ENCODE results near the gene AQP12B.

Gene AQP12B

DNA sequence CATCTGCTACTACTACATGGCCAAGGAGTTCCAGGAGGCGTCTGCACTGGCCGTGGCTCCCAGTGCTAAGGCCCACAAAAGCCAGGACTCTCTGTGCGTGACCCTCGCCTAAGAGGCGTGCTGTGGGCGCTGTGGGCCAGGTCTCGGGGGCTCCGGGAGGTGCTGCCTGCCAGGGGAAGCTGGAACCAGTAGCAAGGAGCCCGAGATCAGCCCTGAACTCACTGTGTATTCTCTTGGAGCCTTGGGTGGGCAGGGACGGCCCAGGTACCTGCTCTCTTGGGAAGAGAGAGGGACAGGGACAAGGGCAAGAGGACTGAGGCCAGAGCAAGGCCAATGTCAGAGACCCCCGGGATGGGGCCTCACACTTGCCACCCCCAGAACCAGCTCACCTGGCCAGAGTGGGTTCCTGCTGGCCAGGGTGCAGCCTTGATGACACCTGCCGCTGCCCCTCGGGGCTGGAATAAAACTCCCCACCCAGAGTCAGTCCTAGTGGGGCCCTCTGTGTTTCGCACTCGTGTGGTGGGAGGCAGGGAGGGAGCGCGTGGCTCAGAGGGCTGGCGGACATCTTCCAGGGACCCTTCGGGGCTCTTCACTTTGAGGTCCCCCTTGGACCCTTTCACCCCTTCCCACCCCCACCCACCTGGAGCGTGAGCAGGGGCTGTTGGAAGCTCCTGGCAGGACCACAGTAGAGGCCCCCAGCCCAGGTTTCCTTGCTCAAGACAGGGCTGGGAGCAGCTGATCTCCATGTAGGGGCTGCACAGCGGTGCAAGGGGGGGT is 51.7 kb downstream of the AQP12B start:
- no peak for DNase-seq

DNA sequence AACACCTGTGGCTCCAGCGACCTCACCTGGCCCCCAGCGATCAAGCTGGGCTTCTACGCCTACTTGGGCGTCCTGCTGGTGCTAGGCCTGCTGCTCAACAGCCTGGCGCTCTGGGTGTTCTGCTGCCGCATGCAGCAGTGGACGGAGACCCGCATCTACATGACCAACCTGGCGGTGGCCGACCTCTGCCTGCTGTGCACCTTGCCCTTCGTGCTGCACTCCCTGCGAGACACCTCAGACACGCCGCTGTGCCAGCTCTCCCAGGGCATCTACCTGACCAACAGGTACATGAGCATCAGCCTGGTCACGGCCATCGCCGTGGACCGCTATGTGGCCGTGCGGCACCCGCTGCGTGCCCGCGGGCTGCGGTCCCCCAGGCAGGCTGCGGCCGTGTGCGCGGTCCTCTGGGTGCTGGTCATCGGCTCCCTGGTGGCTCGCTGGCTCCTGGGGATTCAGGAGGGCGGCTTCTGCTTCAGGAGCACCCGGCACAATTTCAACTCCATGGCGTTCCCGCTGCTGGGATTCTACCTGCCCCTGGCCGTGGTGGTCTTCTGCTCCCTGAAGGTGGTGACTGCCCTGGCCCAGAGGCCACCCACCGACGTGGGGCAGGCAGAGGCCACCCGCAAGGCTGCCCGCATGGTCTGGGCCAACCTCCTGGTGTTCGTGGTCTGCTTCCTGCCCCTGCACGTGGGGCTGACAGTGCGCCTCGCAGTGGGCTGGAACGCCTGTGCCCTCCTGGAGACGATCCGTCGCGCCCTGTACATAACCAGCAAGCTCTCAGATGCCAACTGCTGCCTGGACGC is 52.5 kb downstream of the AQP12B start:
- no peak for DNase-seq

DNA sequence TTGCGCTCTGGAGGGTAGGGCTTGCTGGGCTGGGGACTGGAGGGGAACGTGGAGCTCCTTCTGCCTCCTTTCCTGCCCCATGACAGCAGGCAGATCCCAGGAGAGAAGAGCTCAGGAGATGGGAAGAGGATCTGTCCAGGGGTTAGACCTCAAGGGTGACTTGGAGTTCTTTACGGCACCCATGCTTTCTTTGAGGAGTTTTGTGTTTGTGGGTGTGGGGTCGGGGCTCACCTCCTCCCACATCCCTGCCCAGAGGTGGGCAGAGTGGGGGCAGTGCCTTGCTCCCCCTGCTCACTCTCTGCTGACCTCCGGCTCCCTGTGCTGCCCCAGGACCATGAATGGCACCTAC is 53.1 kb downstream of the AQP12B start:
- no peak for DNase-seq

DNA sequence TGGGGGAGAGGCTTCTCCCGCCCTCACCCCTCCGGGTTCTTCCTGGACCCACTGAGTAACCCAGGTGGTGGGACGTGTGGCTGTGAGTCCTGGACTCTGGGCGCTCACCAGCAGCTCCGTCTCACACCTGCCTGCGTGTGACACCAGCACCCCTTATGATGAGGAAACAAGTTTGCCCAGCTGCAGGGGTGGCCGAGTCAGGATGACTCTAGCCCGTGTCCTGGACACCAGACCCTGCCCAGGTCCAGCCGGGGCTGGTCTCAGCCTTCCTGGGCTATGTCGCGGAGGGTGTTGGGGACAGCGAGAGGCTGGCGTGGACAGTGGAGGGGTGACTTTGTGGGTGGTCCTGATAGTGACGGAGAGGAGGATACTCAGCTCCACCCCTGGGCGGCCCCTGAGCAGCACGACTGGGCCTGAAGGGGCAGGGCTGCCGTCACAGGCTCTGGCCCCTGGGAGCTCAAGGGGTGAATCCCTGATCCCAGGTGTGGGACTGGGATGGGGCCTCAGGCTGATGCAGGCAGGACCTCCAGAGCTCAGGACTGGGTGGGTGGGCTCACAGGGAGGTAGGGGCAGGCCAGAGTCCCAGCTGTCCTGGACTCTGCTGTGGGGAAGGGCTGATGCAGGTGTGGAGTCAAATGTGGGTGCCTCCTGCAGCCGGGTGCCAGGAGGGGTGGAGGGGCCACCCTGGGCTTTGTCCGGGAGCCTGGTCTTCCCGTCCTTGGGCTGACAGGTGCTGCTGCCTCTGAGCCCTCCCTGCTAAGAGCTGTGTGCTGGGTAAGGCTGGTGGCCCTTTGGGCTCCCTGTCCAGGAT is 53.7 kb downstream of the AQP12B start:
- no peak for DNase-seq

DNA sequence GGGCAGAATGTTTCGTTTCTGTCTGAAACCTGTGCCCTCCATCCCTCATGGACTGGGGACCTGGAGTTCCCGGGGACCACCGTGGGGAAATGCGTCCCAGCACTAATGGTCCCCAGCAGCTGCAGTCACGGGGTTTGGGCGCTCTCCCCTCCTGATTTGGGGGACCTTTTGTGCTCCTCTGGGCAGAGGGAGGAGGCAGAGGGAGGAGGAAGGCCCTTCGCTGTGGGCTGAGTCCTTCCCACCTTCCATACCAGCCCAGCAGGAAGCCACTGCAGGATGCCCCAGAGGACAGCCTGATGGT is 54.2 kb downstream of the AQP12B start:
- no peak for DNase-seq

DNA sequence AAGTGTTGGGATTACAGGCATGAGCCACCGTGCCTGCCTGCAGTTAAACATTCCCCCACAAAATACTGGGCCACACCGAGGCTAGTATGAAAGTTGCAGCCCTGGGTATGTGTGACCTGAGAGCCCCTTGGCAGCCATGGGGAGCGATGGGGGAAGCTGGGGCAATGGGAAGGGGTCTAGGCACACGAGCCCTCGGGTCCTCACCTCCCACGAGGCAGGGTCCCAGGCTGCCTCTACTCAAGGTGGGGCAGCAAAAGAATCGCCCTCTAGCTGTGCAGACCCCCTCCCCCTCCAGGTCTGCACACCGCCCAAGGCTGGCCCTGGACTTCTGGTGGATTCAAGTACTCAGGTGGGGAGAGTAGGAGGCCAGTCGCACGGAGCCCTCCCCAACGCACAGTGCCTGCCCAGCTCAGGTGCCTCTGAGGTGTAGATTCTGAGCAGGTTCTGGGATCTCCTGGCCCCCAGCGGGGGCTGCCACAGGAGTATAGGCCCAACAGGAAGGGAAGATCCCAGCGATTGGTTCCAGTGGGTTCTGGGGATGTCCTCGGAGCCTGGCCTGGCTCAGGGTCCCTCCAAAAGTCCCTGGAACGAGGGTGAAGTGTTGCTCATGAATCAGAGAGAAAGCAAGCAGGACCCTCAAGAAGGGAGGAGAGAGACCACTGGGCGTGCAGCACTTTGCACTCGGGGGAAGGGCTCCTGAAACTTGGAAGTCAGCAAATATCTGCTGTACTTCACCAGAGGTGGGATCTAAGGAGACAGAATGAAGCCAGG is 54.8 kb downstream of the AQP12B start:
- no peak for DNase-seq

DNA sequence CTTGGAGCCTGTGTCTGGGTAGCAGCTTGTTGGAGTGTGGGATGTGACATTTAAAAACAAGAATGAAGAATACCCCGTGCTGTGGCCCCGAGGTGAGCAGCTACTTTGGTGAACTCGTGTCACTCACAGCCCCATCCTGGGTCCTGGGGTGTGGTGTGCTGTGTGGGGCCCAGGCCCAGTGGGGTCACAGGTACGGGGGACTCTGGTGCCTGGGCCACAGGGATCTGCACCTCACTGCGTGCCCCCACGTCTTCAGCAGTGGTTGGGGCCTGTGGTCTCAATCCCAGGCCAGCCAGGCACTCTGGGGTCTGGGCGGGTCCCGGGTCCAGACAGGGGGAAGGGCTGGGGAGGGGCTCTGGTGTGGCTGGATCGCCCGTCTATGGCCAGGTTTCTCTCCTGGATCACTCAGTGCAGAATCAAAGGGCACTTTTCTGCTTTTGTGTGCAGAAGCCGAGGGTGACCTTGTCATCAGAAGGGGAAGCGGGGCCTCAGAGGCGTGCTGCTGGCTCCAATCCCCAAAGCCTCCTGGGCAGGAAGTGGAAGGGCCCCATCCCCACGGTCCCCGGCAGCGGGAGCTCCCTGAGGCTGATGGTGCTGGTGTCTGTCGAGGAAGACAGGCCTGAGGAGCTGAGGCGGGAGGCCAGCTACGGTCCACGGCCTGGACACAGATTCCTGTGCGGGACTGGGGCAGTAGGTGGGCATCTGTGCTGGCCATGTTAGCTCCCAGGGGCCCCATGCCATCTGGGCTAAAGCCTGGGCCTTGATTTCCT is 56.0 kb downstream of the AQP12B start:
- no peak for DNase-seq
